Activated naive CD4-positive, alpha-beta T cell treated with anti-CD3 and anti-CD28 coated beads, Interleukin-2, amount 50 U/mL, for 72 hours (primary cell): ENCODE measurements around the gene SLC39A11. TPM values are rescaled to one million over a fixed set of nuclear protein-coding genes. Genes with fewer than 3 reads are reported as not detected.
A peak's percentile ranks its signal among the peaks of the same experiment; 100 is the strongest.

Experiments used
- ATAC-seq, 2 donors: fragments of 150-1000 bp; cut with Tn5 transposase; 2 replicates each; pipeline ENCODE4 v1.10.0; 2021; ENCODE audit warnings: mild to moderate bottlenecking in 2 of 2, moderate library complexity in 2 of 2
- DNase-seq, 2 donors: peaks; one replicate each; pipeline ENCODE4 v3.0.0; 2021 to 2022; ENCODE audit warnings: low spot score in 2 of 2
- H3K27ac Mint-ChIP-seq, 2 donors: one replicate each; pipeline ENCODE4 v1.8.0; 2022; ENCODE audit warnings: mild to moderate bottlenecking in 2 of 2, mixed read lengths in 2 of 2
- H3K36me3 Mint-ChIP-seq, 2 donors: one replicate each; pipeline ENCODE4 v1.8.0; 2022; ENCODE audit warnings: mixed read lengths in 2 of 2
- H3K9me3 Mint-ChIP-seq, 2 donors: one replicate each; pipeline ENCODE4 v1.8.0; 2022; ENCODE audit warnings: mixed read lengths in 2 of 2
- total RNA-seq, 2 donors: library from RNA; stranded (reverse); gene quantifications; one replicate each; pipeline ENCODE4 v1.2.3, GENCODE V29; 2022

Gene SLC39A11
- total RNA-seq, 2 donors from 2014 or later, result 14.8 to 17.7 TPM

DNA sequence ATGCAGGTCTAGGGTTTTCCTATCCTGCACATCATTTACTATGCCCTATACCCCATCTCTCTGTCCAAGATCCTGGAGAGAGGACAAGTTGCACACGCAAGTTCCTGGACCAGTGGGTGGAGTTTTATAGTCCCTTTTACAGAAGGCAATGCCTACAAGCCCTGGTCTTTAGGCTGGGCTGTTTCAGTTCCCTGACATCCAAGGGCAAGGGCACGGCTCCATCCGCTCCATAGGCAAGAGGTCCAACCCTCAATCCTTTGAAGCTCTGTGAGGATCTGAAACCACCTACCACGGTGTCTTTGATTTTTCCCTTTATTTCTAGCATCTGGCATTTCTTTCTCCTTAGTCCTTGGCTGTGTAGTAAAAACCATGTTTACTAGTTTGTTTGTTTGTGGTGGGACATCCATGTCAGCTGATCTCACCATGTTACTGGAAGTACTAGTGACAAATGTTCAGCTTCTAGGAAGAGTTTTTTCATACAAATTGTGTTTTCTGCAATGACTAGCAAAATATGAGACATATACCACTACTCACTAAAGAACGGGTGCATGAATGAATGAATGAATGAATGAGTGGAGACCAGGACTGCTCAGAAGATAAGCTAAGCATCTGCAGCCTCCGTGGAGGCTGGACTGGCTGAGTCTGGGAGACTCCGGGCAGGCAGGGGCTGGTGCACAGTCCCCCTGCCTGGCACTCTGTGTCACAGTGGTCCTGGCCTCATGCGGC lies 359.4 kb downstream of the SLC39A11 start:
- DNase-seq (no peak), ATAC-seq (no peak)
- Mint-ChIP-seq H3K27ac (no peak overlapping the region), H3K9me3 (no peaks in the 10 kb centered on the region), H3K36me3 (no peaks in the 10 kb centered on the region)

DNA sequence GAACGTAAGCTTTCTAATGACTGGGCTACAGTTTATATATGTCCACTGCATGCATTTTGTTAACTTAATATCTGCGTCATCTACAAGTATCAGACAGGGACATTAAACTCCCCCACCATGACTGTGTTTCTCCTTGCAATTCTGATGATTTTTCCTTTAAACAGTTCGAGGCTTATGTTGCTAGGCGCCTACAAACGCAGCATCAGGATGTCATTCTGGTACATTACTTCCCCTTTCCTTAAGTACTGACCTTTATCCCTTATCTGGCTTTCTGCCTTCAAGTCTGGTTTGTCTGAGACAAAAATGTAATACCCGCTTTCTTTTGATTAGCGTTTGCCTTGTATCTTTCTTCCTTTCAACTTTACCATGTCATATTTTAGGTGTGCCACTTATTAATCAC lies 362.4 kb downstream of the SLC39A11 start:
- no peak for ATAC-seq
- Mint-ChIP-seq H3K9me3 (no peaks in the 10 kb centered on the region), H3K27ac (no peak overlapping the region), H3K36me3 (no peaks in the 10 kb centered on the region)
- DNase-seq, result no peak

DNA sequence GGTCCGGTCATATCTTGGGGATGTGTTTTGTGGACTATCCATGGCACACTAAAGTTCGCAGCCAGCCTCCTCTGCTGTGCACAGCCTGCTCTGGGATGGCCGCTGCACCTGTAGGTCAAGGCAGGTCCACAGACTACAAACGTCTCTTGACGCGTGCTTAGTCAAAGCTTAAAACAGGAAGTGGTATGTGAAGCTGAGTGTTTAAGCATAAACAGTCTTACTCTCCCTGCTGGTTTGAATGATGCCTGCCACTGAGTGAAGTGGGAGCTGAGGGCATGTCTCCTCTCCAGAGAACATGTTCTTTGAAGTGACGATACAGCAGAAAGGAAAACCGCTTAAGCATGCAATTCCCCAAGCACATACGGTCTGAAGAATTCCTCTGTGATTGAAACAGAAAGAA lies 365.6 kb downstream of the SLC39A11 start:
- DNase-seq, result peak; percentile 32 to 57
- Mint-ChIP-seq H3K9me3 (no peaks in the 10 kb centered on the region), H3K27ac (peak overlapping the region; percentile 97 to 98), H3K36me3 (no peaks in the 10 kb centered on the region)
- peak; percentile 86 to 94 for ATAC-seq

DNA sequence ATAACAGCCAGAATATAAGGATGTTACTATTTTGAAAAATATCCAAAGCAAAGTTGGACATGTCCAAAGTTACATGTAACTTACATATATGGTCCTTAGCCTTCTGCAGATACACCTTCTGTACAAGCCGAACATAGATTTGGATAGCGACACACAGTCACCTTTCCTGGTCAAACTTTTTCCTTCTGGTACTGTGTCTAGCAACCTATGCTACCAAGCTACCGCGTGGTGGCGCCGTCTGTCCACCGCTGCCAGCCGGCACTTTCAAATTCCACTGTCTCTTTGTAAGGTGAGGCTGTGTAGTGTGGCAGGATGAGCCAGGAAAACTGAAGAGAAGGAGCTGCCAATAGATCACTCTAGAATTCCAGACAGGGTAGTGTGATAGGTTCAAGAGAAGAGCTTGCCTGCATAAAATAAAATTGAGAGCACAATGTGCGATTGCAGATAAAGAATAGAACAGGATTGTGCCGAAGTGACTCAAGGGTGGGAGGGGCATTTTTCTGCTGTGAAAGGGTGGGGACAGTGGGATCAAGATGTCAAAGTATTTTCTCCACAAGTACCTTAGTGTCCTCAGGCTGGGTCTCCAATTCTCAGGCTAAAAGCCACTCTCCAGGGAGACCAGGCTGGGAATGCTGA lies 366.9 kb downstream of the SLC39A11 start:
- Mint-ChIP-seq H3K27ac (peak overlapping the region in 1 of 2 donors; percentile 19), H3K9me3 (no peaks in the 10 kb centered on the region), H3K36me3 (no peaks in the 10 kb centered on the region)
- ATAC-seq, result peak; percentile 33 to 37
- DNase-seq, result peak in 1 of 2 donors; percentile 48

DNA sequence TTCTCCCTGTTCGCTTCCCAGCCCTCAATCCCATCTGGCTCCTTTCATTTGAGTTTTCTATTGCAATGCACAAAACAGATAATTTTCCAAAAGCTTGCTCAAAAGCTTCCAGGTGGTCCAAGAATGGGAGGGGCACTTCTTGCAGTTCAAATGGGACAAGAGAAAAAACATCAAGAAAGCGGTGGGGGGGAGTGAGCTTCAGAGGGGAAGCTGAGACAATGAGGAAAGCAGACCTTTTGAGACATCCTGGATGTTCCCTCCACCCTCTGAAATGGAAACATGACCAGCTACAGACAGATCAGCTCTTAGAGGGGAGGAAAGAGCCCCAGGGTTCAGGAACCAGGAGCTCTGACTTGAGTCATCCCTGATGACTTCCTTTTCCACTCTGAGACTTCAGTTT lies 368.2 kb downstream of the SLC39A11 start:
- H3K27ac Mint-ChIP-seq, result no peak overlapping the region
- ATAC-seq, result no peak
- no peaks in the 10 kb centered on the region for H3K36me3 Mint-ChIP-seq
- H3K9me3 Mint-ChIP-seq, result no peaks in the 10 kb centered on the region
- DNase-seq, result no peak

DNA sequence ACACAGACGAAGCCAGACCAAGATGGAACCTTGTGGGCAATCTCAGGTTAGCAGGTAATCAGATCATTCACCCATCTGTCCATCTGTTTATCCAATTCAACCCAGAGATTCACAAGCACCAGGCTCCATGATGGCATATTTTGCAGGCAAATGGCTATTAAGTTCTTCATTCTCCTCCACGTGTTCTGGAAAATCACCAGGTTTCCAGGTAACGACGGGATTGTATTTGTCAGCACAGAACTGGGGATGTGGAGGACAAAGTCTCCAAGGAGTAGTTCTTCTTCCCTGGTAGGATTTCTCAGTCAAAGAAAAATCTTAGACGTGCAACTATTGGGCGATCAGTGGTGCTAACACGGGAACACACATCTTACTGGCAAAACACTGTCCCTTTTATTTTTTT lies 368.8 kb downstream of the SLC39A11 start:
- Mint-ChIP-seq H3K36me3 (no peaks in the 10 kb centered on the region), H3K27ac (peak overlapping the region in 1 of 2 donors; percentile 73), H3K9me3 (no peaks in the 10 kb centered on the region)
- DNase-seq, result no peak
- ATAC-seq, result no peak

DNA sequence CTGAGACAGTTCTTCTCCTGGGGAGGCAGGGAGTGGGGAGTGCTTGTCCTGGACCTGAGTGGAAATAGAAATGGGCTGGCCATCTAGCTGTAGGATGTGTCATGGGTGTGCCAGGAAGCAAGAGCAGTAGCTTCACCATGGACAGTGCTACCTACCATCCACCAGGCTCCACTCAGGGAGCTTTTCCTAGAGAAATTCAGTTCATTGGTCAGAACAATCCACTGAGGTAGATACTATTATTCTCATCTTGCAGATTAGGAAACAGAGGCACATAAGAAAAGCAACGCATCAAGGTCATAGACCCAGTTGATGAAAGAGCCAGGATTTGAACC lies 372.0 kb downstream of the SLC39A11 start:
- DNase-seq (no peak), ATAC-seq (no peak)
- Mint-ChIP-seq H3K36me3 (no peaks in the 10 kb centered on the region), H3K9me3 (no peaks in the 10 kb centered on the region), H3K27ac (no peak overlapping the region)

DNA sequence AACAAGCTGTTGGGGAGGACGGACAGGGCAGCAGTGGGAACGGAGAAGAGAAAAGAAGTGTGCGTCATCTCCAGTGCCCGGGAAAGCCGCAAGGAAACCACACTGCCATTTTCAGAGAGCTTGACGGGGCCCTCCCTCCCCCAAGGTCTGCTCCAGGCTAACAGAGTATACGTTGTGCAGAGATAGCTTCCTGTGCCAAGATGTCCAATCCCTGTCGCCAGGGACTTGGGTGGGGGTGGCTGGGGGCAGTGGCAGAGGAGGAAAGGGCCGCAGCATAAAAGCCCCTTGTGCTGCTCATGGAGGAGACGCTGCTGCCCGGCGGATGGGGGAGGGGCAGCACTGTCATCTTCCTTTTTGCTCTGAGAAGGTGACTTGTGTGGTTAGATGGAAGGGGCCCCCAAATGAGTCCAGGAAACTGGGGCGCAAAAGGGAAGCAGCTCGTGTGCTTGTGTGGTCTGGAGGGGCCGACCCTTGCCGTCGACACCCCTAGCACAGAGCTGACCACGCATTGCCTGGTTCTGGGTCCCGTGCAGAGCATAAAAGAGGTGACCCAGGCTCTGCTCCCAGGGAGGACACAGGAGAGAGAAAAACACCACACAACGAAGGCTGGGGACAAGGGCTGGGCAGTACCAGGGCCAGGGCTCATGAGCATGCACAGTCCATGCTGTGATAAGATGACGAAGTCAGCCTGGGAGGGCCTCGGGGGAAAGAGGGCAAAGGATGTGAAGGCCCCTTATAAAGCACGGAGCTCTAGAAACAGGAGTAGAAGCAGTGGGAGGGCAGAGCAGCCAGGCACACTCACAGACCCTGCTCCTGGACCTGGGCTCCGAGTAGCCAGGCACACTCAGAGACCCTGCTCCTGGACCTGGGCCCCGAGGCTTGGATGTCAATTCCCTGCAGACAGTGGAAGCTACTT lies 372.7 kb downstream of the SLC39A11 start:
- H3K36me3 Mint-ChIP-seq, result peaks cover 0 to 4% of the 10 kb centered on the region in 2 donors
- no peaks in the 10 kb centered on the region for H3K9me3 Mint-ChIP-seq
- H3K27ac Mint-ChIP-seq, result peak overlapping the region; percentile 57 to 93

DNA sequence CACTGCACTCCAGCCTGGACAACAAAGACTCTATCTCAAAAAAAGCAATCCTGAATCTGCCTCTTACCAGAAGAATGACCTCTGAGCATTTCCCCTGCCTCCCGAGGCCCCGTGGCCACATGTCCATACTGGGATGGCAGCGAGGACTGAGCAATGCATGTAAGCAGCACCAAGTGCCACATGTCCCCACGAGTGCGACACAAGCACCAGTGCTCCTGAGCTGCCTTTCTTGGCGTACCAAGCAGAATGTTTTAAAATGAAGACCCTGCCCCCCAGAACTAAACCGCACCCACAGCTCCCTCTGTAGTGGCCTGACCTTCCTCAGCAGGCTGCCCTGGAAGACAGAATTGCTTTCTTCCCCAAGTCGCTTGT lies 373.3 kb downstream of the SLC39A11 start:
- peak overlapping the region; percentile 57 to 89 for H3K27ac Mint-ChIP-seq
- no peaks in the 10 kb centered on the region for H3K9me3 Mint-ChIP-seq
- H3K36me3 Mint-ChIP-seq, result peaks cover 0 to 4% of the 10 kb centered on the region in 2 donors
- no peak for DNase-seq
- ATAC-seq, result peak in 1 of 2 donors; percentile 28

More for the DNA sequence above, 372.7 kb downstream of the SLC39A11 start:
- peak; percentile 90 to 92 for ATAC-seq
- peak; percentile 46 to 83 for DNase-seq

DNA sequence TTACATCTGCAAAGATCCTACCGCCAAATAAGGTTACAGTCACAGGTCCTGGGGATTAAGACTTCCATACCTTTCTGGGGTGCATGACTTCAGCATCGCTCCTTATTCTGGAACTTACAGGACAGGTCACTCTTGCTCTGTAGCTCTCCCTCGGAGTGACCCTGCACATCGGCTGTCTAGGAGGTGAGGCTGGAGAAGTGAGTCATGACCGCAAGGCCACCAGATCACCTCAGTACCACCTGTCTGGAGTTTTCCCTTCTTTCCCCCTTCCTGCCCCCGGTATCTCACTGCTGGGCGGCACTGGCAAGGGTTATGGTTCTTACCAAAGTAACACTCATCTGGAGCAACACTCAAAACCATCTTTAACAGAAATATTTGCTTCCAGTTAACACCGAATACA lies 374.8 kb downstream of the SLC39A11 start:
- no peak for ATAC-seq
- H3K9me3 Mint-ChIP-seq, result no peaks in the 10 kb centered on the region
- DNase-seq, result no peak
- peaks cover 0 to 4% of the 10 kb centered on the region in 2 donors for H3K36me3 Mint-ChIP-seq
- H3K27ac Mint-ChIP-seq, result no peak overlapping the region

DNA sequence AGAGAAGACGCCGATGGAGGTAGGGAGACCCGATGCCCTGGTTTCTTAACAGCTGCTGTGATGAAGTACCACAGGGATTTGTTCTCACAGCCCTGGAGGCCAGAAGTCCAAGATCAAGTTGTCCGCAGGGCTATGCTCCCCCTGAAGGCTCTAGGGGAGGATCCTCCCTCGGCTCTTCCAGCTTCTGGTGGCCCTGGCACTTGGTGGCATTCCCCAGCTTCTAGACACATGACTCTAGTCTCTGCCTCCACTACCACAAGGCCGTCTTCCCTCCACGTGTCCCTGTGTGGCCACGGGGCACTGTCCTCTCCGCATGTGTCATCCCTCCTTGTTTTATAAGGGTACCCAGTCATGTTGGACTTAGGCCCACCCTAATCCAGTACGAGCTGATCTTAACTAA lies 375.2 kb downstream of the SLC39A11 start:
- no peaks in the 10 kb centered on the region for H3K9me3 Mint-ChIP-seq
- ATAC-seq (no peak), DNase-seq (no peak)
- H3K27ac Mint-ChIP-seq, result no peak overlapping the region
- H3K36me3 Mint-ChIP-seq, result peaks cover 0 to 4% of the 10 kb centered on the region in 2 donors

DNA sequence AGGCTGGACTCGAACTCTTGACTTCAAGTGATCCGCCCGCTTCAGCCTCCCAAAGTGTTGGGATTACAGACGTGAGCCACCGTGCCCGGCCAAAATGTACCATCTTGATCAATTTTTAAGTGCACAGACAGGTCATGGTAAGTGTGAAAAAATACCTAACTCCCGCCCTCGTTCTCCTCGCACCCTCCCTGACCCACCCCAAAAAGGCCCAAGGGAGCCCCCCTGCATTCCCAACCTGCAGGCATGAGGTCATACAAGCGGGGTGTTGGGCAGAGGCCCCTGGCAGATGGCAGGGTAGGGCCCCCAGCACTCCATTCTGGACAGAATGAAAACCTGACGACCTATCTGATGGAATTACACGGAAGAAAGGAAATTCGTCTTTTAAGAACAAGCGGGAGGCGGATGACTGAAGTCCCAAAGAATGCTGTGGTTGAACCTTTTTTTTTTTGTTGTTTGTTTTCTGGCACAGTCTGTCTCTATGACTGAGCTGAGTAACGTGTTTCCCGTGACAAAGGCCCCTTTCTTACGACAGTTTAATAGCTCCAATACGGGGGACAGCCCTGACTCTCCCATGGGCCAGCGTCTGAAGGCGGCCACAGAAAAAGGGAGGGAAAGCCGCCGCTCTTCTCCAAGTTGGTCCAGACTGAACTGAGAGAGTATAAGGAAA lies 376.4 kb downstream of the SLC39A11 start:
- ATAC-seq, result no peak
- Mint-ChIP-seq H3K27ac (no peak overlapping the region), H3K36me3 (peaks cover 10 to 15% of the 10 kb centered on the region in 2 donors), H3K9me3 (peaks cover 1 to 4% of the 10 kb centered on the region in 2 donors)
- DNase-seq, result no peak

DNA sequence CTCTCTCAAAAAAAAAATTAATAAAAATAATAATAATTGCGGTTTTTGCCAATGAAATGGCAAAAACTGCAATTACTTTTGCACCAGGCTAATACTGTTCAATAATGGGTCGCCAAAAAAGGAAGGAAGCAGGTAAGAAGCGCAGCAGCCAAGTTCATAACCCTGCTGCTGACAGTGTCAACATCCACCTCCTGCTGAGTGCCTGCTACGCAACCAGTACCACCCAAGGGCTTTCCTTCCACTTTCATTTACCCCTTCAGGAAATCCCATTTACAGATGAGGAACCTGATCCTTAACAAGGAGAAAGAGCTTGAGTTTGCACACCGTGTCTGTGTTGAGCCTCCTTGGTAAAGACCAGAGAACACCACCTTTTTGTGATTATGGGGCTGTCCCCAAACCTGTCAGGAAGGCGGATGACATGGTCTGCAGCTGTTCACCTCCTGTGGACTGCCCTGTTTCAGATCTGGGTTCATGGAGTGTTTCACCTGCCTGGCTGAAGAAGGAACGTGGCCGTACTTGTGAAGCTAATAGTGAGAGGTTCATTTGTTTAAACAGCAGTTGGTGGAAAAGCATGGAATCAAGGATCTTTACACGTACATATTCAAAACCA lies 378.0 kb downstream of the SLC39A11 start:
- ATAC-seq, result no peak

DNA sequence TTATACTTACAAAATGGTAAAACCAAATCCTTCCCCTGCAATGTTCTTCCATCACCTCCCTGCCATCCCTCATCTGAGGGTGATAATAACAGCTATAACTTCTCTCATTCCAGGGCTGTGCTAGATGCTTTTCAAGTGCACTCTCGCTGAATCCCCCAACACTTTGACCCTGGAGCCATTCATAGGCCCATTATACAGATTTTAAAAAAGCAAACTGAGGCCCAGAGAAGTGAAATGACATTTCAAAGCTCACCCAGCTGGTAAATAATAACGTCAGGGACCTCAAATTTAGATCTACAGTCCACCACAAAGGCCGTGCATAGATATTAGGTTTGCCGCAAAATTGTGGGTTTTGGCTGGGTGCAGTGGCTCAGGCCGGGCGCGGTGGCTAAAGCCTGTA lies 378.8 kb downstream of the SLC39A11 start:
- no peak overlapping the region for H3K27ac Mint-ChIP-seq
- H3K36me3 Mint-ChIP-seq, result peaks cover 25 to 28% of the 10 kb centered on the region in 2 donors
- ATAC-seq (no peak), DNase-seq (no peak)
- H3K9me3 Mint-ChIP-seq, result peaks cover 7 to 10% of the 10 kb centered on the region in 2 donors

More for the DNA sequence above, 378.0 kb downstream of the SLC39A11 start:
- DNase-seq, result no peak
- Mint-ChIP-seq H3K36me3 (peaks cover 19 to 25% of the 10 kb centered on the region in 2 donors), H3K9me3 (peaks cover 6 to 8% of the 10 kb centered on the region in 2 donors), H3K27ac (no peak overlapping the region)

DNA sequence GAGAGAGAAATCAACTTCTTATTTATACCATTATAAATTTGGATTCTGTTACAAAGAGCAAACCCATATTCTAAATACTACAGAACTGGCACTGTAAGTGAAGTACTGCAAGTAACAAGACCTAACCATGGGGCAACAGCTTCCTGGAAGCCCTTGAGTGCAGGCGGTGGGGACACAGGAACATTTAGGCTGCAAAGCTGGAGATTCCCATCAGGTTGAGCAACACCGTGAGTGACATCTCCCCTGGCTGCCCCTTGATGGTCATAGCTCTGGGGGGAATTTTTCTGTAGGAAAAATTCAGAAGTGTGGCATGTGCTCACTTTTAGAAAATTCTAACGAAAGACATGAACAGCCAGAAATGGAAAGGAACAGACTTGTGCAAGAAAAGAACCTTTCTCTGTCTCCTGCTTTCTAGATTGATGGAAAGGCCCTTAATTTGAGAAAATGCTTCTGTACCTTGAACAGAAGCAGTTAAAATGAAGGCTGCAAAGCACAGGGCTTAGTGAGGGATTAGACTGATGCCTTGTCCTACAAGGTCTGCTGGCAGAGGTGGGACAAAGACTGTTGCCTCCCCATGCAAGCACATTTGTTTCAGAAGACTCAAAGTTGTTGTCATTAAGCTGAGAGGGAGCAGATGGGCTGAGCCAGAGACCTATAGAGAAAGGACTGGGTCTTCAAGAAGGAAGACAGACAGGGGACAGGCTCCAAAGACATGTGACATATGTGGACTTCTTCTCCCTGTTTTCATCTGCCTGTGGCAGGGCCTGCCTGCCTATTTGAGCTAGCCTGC lies 380.8 kb downstream of the SLC39A11 start:
- Mint-ChIP-seq H3K36me3 (peaks cover 28 to 32% of the 10 kb centered on the region in 2 donors), H3K9me3 (peaks cover 11 to 15% of the 10 kb centered on the region in 2 donors), H3K27ac (no peak overlapping the region)
- no peak for DNase-seq
- no peak for ATAC-seq
